Memory B cell (primary cell): ENCODE data around the gene DMRTB1.

ENCODE experiments used
- ATAC-seq: fragments of 150-1000 bp; cut with Tn5 transposase; 2 replicates; pipeline ENCODE4 v1.10.0; 2021; ENCODE audit warnings: low read depth, mild to moderate bottlenecking, moderate library complexity
- DNase-seq, 2 donors: peaks; one replicate each; pipeline ENCODE4 v3.0.0; 2022; ENCODE audit warnings: low spot score in 2 of 2
- H3K27ac Mint-ChIP-seq: one replicate; pipeline ENCODE4 v1.8.0; 2022; ENCODE audit warnings: mild to moderate bottlenecking, moderate library complexity, mixed read lengths
- H3K27me3 Mint-ChIP-seq: one replicate; pipeline ENCODE4 v1.8.0; 2022; ENCODE audit warnings: mixed read lengths
- H3K36me3 Mint-ChIP-seq: one replicate; pipeline ENCODE4 v1.8.0; 2022; ENCODE audit warnings: mild to moderate bottlenecking, mixed read lengths
- H3K4me1 Mint-ChIP-seq: one replicate; pipeline ENCODE4 v1.8.0; 2022; ENCODE audit warnings: mixed read lengths
- H3K4me3 Mint-ChIP-seq: one replicate; pipeline ENCODE4 v1.8.0; 2022; ENCODE audit warnings: mild to moderate bottlenecking, moderate library complexity, mixed read lengths
- H3K9me3 Mint-ChIP-seq: one replicate; pipeline ENCODE4 v1.8.0; 2022; ENCODE audit warnings: mixed read lengths

Gene DMRTB1

GRCh38 chr1:53509775-53510174 is 50.6 kb downstream of the DMRTB1 start:
- no peak overlapping the region for H3K27ac Mint-ChIP-seq
- H3K27me3 Mint-ChIP-seq = peaks cover 8% of the 10 kb centered on the region
- H3K4me3 Mint-ChIP-seq = no peak overlapping the region
- H3K9me3 Mint-ChIP-seq = no peaks in the 10 kb centered on the region
- no peaks in the 10 kb centered on the region for H3K36me3 Mint-ChIP-seq
- DNase-seq (no peak), ATAC-seq (no peak)
- no peaks in the 10 kb centered on the region for H3K4me1 Mint-ChIP-seq

GRCh38 chr1:53510215-53510614 is 51.0 kb downstream of the DMRTB1 start:
- Mint-ChIP-seq H3K27me3 (peaks cover 8% of the 10 kb centered on the region), H3K4me3 (no peak overlapping the region), H3K27ac (no peak overlapping the region), H3K4me1 (no peaks in the 10 kb centered on the region), H3K9me3 (no peaks in the 10 kb centered on the region), H3K36me3 (no peaks in the 10 kb centered on the region)
- no peak for DNase-seq
- ATAC-seq = no peak

GRCh38 chr1:53511323-53511932 is 52.2 kb downstream of the DMRTB1 start:
- DNase-seq (no peak), ATAC-seq (no peak)
- Mint-ChIP-seq H3K4me3 (no peak overlapping the region), H3K27me3 (peaks cover 7% of the 10 kb centered on the region), H3K36me3 (no peaks in the 10 kb centered on the region), H3K27ac (no peak overlapping the region), H3K9me3 (no peaks in the 10 kb centered on the region), H3K4me1 (no peaks in the 10 kb centered on the region)

- Mint-ChIP-seq H3K9me3 (no peaks in the 10 kb centered on the region), H3K36me3 (no peaks in the 10 kb centered on the region), H3K4me3 (no peak overlapping the region), H3K27ac (no peak overlapping the region), H3K4me1 (no peaks in the 10 kb centered on the region), H3K27me3 (peaks cover 7% of the 10 kb centered on the region)
- ATAC-seq = no peak
- no peak for DNase-seq
These were observed 53.0 kb downstream of the DMRTB1 start for GRCh38 chr1:53511933-53512806.

GRCh38 chr1:53512807-53513755 is 53.9 kb downstream of the DMRTB1 start:
- no peak overlapping the region for H3K4me3 Mint-ChIP-seq
- H3K27ac Mint-ChIP-seq = no peak overlapping the region
- no peaks in the 10 kb centered on the region for H3K9me3 Mint-ChIP-seq
- H3K36me3 Mint-ChIP-seq = no peaks in the 10 kb centered on the region
- no peaks in the 10 kb centered on the region for H3K4me1 Mint-ChIP-seq
- no peak for DNase-seq
- peaks cover 7% of the 10 kb centered on the region for H3K27me3 Mint-ChIP-seq
- no peak for ATAC-seq

- H3K27ac Mint-ChIP-seq = no peak overlapping the region
- no peak overlapping the region for H3K4me3 Mint-ChIP-seq
- no peaks in the 10 kb centered on the region for H3K4me1 Mint-ChIP-seq
- no peaks in the 10 kb centered on the region for H3K9me3 Mint-ChIP-seq
- ATAC-seq (no peak), DNase-seq (no peak)
- no peaks in the 10 kb centered on the region for H3K36me3 Mint-ChIP-seq
- H3K27me3 Mint-ChIP-seq = peaks cover 7% of the 10 kb centered on the region
These were observed 54.6 kb downstream of the DMRTB1 start for GRCh38 chr1:53513846-53514245.

- Mint-ChIP-seq H3K27ac (no peak overlapping the region), H3K36me3 (no peaks in the 10 kb centered on the region), H3K4me1 (no peaks in the 10 kb centered on the region), H3K27me3 (peaks cover 7% of the 10 kb centered on the region), H3K9me3 (no peaks in the 10 kb centered on the region), H3K4me3 (no peak overlapping the region)
- no peak for DNase-seq
- ATAC-seq = no peak
These were observed 55.2 kb downstream of the DMRTB1 start for GRCh38 chr1:53514436-53514835.

GRCh38 chr1:53516181-53516580 is 57.0 kb downstream of the DMRTB1 start:
- ATAC-seq = no peak
- Mint-ChIP-seq H3K27ac (no peak overlapping the region), H3K36me3 (no peaks in the 10 kb centered on the region), H3K4me3 (no peak overlapping the region), H3K9me3 (no peaks in the 10 kb centered on the region), H3K27me3 (peaks cover 11% of the 10 kb centered on the region), H3K4me1 (no peaks in the 10 kb centered on the region)
- DNase-seq = no peak
